GM10266 (cell line): ENCODE results near the gene COX5A.
A peak's percentile ranks its signal among the peaks of the same experiment; 100 is the strongest.
"Not testable (repeated sequence)": the region's sequence is repeated elsewhere in the genome, so short reads cannot be mapped to it uniquely, and the experiment has no call there.

Experiments
- DNase-seq: peaks from one replicate; pipeline ENCODE4 v3.0.0; 2012; ENCODE audit errors: extremely low spot score
- TF ChIP-seq, protein P1 (sequence below): IDR thresholded peaks from 2 replicates; pipeline ENCODE4 v1.5.1; 2012; ENCODE audit warnings: mild to moderate bottlenecking, low read depth; ENCODE audit not compliant: control insufficient read depth, insufficient read depth; ENCODE audit errors: missing control alignments

The COX5A gene

DNA sequence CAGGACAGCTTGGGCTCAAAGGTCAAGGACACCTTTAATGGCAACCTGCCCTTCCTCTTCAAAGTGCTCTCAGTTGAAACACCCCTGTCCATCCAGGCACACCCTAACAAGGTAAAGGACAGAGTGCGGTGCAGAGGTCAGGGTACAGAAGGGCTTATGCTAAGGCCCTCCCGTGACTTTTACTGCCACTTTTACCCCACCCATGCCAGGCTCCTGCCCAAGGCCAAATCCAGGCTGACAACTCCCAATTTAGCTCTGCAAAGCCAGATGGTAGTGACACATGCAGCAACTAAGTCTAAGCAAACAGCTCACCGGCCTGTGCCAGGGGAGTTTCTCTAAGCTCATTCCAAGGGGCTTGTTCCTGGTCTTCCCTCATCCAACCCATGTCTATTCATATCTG is 46.4 kb downstream of the COX5A start:
- DNase-seq: no peak
- TF ChIP-seq, protein P1, sequence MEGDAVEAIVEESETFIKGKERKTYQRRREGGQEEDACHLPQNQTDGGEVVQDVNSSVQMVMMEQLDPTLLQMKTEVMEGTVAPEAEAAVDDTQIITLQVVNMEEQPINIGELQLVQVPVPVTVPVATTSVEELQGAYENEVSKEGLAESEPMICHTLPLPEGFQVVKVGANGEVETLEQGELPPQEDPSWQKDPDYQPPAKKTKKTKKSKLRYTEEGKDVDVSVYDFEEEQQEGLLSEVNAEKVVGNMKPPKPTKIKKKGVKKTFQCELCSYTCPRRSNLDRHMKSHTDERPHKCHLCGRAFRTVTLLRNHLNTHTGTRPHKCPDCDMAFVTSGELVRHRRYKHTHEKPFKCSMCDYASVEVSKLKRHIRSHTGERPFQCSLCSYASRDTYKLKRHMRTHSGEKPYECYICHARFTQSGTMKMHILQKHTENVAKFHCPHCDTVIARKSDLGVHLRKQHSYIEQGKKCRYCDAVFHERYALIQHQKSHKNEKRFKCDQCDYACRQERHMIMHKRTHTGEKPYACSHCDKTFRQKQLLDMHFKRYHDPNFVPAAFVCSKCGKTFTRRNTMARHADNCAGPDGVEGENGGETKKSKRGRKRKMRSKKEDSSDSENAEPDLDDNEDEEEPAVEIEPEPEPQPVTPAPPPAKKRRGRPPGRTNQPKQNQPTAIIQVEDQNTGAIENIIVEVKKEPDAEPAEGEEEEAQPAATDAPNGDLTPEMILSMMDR: no peak

DNA sequence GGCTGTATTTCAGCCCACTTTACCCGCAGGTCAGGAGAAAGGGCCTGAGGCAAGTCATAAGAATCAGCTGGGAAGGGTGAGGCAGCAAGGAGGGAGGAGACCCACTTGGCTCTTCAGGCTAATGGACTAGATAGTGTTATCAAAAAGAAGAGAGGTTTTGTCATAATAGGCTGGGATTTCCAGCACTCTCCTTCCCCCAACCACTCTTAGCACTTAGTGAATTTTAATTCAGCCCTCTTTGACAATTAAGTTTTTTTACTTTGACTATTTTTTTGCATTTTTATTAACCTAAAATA is 47.3 kb downstream of the COX5A start:
- DNase-seq: no peak

DNA sequence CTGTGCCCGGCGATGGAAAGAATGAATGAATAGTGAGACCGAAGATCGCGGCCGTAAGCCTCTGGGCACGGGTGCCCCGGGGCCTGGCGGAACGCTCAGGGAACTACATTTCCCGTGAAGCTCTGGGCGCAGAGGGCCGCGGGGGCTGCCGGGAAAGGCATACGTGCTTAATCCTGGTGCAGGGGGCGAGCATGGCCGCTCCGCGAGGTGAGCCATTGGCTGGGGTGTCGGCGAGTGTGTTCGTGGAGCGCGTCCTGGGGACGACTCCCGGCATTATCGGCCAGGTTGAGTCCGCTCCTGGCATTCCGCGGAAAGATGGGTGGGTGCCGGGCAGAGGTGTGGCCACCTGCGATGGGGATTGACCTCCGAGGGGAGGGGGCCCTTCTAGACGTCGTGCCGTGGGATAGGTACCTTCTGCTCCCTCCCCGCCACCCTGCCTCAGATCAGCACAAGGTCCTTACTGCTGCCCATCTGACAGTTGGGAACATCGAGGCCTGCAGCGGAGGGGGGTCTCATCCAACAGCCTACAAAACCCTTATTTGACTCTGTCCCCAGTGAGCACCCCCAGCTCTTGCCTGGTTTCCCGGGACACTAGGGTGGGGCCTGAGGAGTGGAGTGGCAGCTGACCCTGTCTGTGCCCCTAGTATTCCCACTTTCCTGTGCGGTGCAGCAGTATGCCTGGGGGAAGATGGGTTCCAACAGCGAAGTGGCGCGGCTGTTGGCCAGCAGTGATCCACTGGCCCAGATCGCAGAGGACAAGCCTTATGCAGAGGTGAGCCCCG is 47.8 kb downstream of the COX5A start, which contains the start of gene MPI:
TSS of gene MPI (plus strand) at position 160 of the 782 bp plus-strand sequence. CDS start at position 192, 32 bp downstream.
- DNase-seq: peak; percentile 96
- TF ChIP-seq, protein P1: no peak

More for the DNA sequence above, 47.3 kb downstream of the COX5A start:
- TF ChIP-seq, protein P1: no peak

DNA sequence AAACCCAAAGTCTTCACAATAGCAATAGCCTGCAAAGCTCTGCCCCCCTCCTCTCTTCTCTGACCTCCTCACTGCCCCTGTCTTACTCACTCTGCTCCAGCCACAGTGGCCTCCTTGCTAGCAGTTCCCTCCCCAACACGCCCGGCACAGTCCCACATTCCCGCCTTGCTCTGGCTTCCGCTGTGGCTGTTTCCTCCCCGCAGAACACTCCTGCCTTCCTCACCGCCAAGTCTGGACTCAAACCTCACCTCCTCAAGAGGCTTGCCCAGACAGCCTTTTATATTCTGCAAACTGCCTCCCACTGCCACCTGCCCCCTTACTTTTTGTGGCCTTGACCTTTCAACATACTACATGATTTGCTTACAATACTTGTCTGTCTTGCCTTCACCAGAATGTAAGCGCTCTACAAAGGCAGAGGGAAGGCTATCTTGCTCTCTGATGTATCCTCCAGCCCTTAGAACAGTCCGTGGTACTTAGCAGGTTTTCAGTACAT is 48.4 kb downstream of the COX5A start:
- TF ChIP-seq, protein P1: no peak
- DNase-seq: peak; percentile 49

DNA sequence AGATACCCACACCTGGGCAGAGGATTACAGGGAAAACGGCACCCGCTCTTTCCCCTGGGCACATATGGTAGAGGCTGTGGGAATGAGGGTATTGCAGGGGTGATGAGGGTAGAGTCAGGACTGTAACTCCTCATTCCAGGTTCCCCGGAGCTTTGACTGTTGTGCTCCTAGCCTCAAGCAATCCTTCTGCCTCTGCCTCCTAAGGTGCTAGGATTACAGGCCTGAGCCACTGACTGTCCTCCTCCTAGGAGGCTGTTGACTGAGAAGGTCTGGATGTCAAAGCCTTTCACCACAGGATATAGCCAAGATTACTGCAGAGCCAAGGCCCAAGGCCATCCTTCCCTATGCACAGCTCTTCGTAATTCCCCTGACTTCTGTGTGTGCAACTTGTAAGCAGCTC is 49.2 kb downstream of the COX5A start:
- DNase-seq: no peak
- TF ChIP-seq, protein P1: no peak

DNA sequence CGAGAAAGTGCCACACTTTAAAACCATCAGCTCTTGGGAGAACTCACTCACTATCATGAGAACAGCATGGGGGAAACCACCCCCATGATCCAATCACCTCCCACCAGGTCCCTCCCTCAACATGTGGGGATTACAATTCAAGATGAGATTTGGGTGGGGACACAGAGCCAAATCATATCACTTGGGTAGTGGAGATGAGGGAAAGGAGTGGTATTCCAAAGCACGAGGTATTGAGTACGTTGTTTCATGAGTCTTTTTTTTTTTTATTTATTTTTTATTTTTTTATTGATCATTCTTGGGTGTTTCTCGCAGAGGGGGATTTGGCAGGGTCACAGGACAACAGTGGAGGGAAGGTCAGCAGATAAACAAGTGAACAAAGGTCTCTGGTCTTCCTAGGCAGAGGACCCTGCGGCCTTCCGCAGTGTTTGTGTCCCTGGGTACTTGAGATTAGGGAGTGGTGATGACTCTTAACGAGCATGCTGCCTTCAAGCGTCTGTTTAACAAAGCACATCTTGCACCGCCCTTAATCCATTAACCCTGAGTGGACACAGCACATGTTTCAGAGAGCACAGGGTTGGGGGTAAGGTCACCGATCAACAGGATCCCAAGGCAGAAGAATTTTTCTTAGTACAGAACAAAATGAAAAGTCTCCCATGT is 50.2 kb downstream of the COX5A start:
- DNase-seq: not testable (repeated sequence)

DNA sequence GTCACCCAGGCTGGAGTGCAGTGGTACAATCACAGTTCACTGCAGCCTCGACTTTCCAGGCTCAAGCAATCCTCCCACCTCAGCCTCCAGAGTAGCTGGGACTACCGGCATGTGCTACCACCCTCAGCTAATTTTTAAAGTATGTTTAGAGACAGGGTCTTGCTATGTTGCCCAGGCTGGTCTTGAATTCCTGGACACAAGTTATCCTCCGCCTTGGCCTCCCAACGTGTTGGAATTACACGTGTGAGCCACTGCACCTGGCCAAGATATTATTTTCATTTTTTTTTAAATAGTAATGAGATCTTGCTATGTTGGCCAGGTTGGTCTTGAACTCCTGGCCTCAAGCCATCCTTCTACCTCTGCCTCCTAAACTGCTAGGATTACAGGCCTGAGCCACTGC is 52.4 kb downstream of the COX5A start:
- TF ChIP-seq, protein P1: no peak

More for the DNA sequence above, 52.4 kb downstream of the COX5A start:
- no peak for DNase-seq
